Right ventricle myocardium superior (tissue), 1 donor: ENCODE results near the gene KANK3. TPM values are rescaled to one million over a fixed set of nuclear protein-coding genes. Genes with fewer than 3 reads are reported as not detected.
A peak's percentile ranks its signal among the peaks of the same experiment; 100 is the strongest.
"Not testable (repeated sequence)": the region's sequence is repeated elsewhere in the genome, so short reads cannot be mapped to it uniquely, and the experiment has no call there.

ENCODE experiments used
- ATAC-seq: fragments of 200-7000 bp; cut with Tn5 transposase; one replicate; pipeline ENCODE4 v1.9.1; 2020; ENCODE audit warnings: mild to moderate bottlenecking; ENCODE audit not compliant: poor library complexity
- DNase-seq: peaks from one replicate; pipeline ENCODE4 v3.0.0-alpha.2; 2020
- intact Hi-C: fragments of 100-400 bp; cut with DNase I; formaldehyde crosslinking; loops from one replicate; pipeline ENCODE4 v1.11.2; 2022
- total RNA-seq: library from RNA; stranded (reverse); fragmentation: NEBNext Ultra II Directional; extraction: Animal tissue kit (Norgen Biotek cat#: 25700); gene quantifications from one replicate; pipeline ENCODE4 v1.2.1, GENCODE V29; 2021
- donor health status: DM: no; HTN: yes; CAD: no; lungs with severe emphysema.

KANK3 gene
- total RNA-seq, 1 donor from 2014 or later: 21.8 TPM

- DNase-seq (peak; percentile 65), ATAC-seq (peak; percentile 0)
- intact Hi-C loops: no loop called here
These were observed 18.6 kb downstream of the KANK3 start for GRCh38 chr19:8324186-8325050.

DNA sequence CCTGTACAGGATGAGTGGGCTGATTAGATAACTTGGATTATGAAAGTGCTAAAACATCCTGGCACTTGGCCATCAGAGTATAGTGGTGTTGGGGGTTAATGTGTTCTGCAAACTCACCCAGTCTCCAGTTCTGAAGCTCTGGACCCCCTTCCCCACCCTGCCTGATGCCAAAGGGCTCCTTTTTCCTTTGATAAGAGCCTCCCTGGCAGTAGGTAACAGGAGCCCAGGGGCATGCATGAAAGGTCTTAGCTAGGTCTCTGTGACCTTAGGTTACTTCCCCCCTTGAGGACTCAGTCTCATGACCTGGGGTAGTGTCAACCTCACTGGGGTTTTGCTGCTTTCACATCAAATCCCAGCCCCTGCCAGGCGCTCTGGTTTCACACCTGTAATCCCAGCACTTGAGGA is 19.3 kb downstream of the KANK3 start:
- intact Hi-C loops: no loop called here
- ATAC-seq (no peak), DNase-seq (no peak)

- intact Hi-C loops: no loop called here
- DNase-seq (no peak), ATAC-seq (no peak)
These were observed 20.4 kb downstream of the KANK3 start for GRCh38 chr19:8322638-8322997.

- ATAC-seq: no peak
- intact Hi-C loops: no loop called here
These were observed 20.9 kb downstream of the KANK3 start for GRCh38 chr19:8321986-8322637.

DNA sequence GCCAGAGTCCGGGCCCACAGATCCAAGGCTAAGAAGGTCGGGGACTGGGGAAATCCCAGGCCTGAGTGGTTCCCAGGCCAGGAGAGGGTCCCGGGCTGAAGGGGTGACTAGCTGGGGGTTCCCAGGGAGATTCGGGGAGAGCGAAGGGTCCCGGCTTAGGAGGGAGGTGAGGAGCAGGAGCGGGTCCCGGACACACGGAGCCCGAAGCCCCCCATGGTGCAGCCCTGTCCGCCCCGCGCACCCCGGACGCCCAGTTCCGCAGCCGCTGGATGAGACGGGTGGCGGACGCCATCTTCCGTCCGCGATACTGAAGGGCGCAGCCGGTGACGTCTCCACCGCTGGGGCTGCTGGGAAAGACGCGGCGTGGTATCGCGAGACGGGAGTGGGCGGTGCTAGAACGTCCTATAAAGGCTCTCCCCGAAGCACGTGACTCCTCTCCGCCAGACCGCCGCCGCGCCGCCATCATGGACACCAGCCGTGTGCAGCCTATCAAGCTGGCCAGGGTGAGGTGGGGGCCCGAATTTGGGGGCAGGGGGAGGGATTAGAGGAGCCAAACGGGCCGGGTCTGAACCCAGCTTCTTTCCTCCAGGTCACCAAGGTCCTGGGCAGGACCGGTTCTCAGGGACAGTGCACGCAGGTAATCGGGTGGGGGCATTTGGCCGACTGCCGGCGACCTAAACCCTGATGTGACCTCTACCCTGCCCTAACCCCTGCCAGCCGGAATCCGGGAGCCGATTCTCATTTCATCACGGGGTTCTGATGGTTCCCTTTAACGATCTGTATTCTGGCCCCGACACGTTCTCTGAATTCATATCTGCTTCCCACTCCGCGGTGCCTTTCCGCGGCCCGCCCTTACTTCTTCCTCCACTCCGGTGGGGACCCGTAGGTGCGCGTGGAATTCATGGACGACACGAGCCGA is 21.7 kb downstream of the KANK3 start, which contains the start of the genes NDUFA7 and RPS28:
Gene NDUFA7 (minus strand): TSS at position 309 of the 919 bp plus-strand sequence. CDS start 17 bp downstream, at position 292.
Gene RPS28 (plus strand): TSS at position 430 of the 919 bp plus-strand sequence. CDS start 35 bp downstream, at position 465.
- ATAC-seq (peak; percentile 96), DNase-seq (peak; percentile 99)
- intact Hi-C loops: no loop called here

More at GRCh38 chr19:8321986-8322637, 20.9 kb downstream of the KANK3 start:
- DNase-seq: no peak

- ATAC-seq (peak; percentile 1), DNase-seq (no peak)
- intact Hi-C loops: no loop called here
These were observed 22.4 kb downstream of the KANK3 start for GRCh38 chr19:8320564-8321066.

GRCh38 chr19:8319807-8320520 is 23.1 kb downstream of the KANK3 start:
- no peak for DNase-seq
- no peak for ATAC-seq
- intact Hi-C loops: no loop called here

DNA sequence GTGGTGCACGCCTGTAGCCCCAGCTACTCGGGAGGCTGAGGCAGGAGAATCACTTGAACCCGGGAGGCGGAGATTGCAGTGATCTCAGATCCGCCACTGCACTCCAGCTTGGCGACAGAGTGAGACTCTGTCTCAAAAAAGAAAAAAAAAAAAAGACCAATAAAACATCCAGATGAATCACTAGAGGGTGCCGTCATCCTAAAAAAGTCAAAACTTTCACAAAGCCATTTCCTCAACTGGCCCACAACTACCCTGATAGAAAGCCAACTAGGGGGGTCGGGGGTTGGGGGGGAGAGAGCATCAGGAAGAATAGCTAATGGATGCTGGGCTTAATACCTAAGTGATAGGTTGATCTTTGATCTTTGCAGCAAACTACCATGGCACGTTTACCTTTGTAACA is 24.2 kb downstream of the KANK3 start:
- DNase-seq, ATAC-seq, intact Hi-C loops: not testable (repeated sequence)

GRCh38 chr19:8316351-8317125 is 26.5 kb downstream of the KANK3 start:
- ATAC-seq: no peak
- intact Hi-C loops: no loop called here
- no peak for DNase-seq

- intact Hi-C loops, ATAC-seq: not testable (repeated sequence)
These were observed 28.0 kb downstream of the KANK3 start for GRCh38 chr19:8314981-8315640.

GRCh38 chr19:8311461-8312260 is 31.4 kb downstream of the KANK3 start:
- ATAC-seq (no peak), DNase-seq (peak; percentile 70)

More at GRCh38 chr19:8314981-8315640, 28.0 kb downstream of the KANK3 start:
- DNase-seq: not testable (repeated sequence)

DNA sequence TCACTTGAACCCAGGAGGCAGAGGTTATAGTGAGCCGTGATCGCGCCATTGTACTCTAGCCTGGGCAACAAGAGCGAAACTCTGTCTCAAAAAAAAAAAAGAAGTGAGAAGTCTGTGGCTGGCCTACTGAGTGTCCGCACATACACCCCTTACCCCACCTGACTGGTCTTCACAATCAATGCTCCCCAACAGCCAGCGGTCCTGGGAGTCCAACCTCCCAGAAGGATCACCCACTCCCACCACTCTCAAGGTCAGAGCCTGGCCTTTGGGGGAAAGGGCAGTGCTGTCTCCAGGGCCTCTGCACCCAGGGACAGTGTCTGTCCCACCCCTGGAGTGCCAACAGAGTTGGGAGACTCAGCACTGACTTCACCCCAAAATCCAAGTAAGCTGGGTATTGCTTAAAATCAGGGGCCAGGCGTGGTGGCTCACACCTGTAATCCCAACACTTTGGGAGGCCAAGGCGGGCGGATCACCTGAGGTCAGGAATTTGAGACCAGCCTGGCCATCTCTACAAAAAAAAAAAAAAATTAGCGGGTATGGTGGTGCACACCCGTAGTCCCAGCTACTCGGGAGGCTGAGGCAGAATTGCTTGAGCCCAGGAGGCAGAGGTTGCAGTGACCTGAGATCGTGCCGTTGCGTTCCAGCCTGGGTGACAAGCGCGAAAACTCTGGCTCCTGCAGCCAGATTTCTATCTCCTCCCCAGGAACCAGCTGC is 32.6 kb downstream of the KANK3 start:
- intact Hi-C loops: no loop called here
- DNase-seq (peak; percentile 14), ATAC-seq (no peak)

More at GRCh38 chr19:8311461-8312260, 31.4 kb downstream of the KANK3 start:
- intact Hi-C loops: no loop called here

DNA sequence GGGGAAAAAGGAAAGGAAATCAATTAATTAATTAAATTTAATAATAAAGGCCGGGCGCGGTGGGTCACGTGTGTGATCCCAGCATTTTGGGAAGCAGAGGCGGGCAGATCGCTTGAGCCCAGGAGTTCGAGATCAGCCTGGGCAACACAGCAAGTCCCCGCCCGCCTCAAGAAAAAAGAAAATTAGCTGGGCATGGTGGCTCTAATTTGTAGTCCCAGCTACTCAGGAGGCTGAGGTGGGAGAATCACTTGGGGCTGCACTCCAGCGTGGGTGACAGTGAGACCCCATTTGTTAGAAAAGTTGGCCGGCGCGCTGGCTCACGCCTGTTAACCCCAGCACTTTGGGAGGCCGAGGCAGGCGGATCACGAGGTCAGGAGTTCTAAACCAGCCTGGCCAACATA is 34.2 kb downstream of the KANK3 start:
- DNase-seq (peak; percentile 25), ATAC-seq (no peak)
- intact Hi-C loops: no loop called here

- ATAC-seq (peak; percentile 98), DNase-seq (peak; percentile 95)
- intact Hi-C loops: no loop called here
These were observed 34.8 kb downstream of the KANK3 start, which contains the start of gene CD320 for GRCh38 chr19:8307965-8308866. Gene CD320, minus strand, starts transcription at chr19:8308358. Its CDS starts 68 bp downstream, at chr19:8308290.
